BLaER1 treated with 17β-estradiol and CSF1 and Interleukin-3, amounts not matched to agents 10 nM and 100 nM (cell line): ENCODE data around the gene LPP.
A peak's percentile ranks its signal among the peaks of the same experiment; 100 is the strongest.

Experiments used
- H3K27ac ChIP-seq, 11 experiments: shearing (Covaris generic); formaldehyde crosslinking; 2 replicates each; pipeline ENCODE4 v1.8.1; 2022
- H3K27me3 ChIP-seq, 11 experiments: shearing (Covaris generic); formaldehyde crosslinking; 2 replicates each; pipeline ENCODE4 v1.8.1; 2022
- H3K36me3 ChIP-seq, 11 experiments: shearing (Covaris generic); formaldehyde crosslinking; 2 replicates each; pipeline ENCODE4 v1.8.1; 2022
- H3K4me1 ChIP-seq, 10 experiments: shearing (Covaris generic); formaldehyde crosslinking; 2 replicates each; pipeline ENCODE4 v1.8.1; 2022
- H3K4me2 ChIP-seq, 11 experiments: shearing (Covaris generic); formaldehyde crosslinking; 2 replicates each; pipeline ENCODE4 v1.8.1; 2022
- H3K4me3 ChIP-seq, 10 experiments: shearing (Covaris generic); formaldehyde crosslinking; 2 replicates each; pipeline ENCODE4 v1.8.1; 2022
- H3K9ac ChIP-seq, 11 experiments: shearing (Covaris generic); formaldehyde crosslinking; 2 replicates each; pipeline ENCODE4 v1.8.1; 2022
- H3K9me3 ChIP-seq, 11 experiments: shearing (Covaris generic); formaldehyde crosslinking; replicated peaks in 1 of 11; 2 replicates each; pipeline ENCODE4 v1.8.1; 2022
- H4K20me1 ChIP-seq, 11 experiments: shearing (Covaris generic); formaldehyde crosslinking; 2 replicates each; pipeline ENCODE4 v1.8.1; 2022
- Cebpa-rat ChIP-seq, 11 experiments: shearing (Covaris generic); IDR thresholded peaks; 2 replicates each; pipeline ENCODE4 v1.8.1; 2022

LPP gene

DNA sequence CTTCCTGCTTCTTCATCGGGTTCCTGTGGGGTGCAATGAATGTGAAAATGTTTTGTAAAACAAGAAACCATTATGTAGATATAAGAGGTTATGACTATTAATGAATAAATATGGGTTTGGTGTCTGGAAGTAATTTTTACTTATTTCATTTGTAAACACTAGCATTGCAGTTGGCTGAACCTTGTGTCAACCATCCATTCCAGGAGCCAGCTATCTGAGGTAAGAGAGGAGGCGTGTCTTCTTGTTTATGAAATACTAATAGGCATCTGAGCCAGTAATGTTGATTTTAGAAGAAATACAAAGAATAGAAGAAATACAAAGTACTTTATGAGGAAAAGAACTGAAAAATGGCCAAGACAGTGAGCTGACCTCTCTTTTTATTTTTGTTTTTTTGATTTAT lies 187.5 kb downstream of the LPP start:
- Histone ChIP-seq H3K4me3 (no peak overlapping the region), H3K9ac (no peak overlapping the region), H3K4me2 (peak overlapping the region in 1 of 11 experiments; percentile 40; a peak in 1 of 22 replicates), H3K27me3 (no peaks in the 10 kb centered on the region), H3K4me1 (peaks cover 0 to 64% (median 0%) of the 10 kb centered on the region in 10 experiments; a peak in 6 of 20 replicates), H4K20me1 (no peaks in the 10 kb centered on the region; a peak in 1 of 22 replicates), H3K9me3 (peaks cover 0 to 9% (median 0%) of the 10 kb centered on the region in 11 experiments; a peak in 7 of 22 replicates), H3K27ac (peak overlapping the region in 1 of 11 experiments; percentile 17; a peak in 1 of 22 replicates), H3K36me3 (peaks cover 0 to 15% (median 0%) of the 10 kb centered on the region in 11 experiments; a peak in 4 of 22 replicates)
- no peak for TF ChIP-seq Cebpa-rat (IDR thresholded peaks at IDR 0.05)

DNA sequence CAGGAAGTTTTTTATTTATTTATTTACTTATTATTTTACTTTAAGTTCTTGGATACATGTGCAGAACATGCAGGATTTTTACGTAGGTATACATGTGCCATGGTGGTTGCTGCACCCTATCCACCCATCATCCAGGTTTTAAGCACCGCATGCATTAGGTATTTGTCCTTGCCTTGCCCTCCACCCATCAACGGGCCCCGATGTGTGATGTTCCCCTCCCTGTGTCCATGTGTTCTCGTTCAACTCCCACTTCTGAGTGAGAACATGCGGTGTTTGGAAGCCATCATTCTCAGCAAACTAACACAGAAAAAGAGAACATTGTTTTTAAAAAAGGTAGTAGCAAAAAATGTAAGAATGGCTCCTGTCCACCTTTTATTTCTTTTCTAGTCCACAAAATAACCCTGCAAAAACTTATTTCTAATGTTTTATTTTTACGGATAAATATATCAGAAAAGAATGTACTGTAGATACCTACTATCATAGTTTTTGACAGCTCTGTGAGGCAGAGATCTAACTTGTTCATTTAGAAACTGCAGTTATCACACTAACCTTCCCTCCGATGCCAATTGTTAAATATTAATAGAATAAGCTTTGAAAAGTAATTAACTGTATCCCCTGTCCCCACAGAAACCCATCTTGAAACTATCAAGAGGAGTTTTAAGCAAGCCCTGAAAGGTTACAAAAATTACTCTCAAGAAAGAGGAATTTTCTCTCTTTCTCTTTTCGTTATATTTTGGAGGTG lies 189.2 kb downstream of the LPP start:
- Histone ChIP-seq H3K4me1 (peaks cover 0 to 60% (median under 1%) of the 10 kb centered on the region in 10 experiments; a peak in 7 of 20 replicates), H3K36me3 (peaks cover 0 to 11% (median 6%) of the 10 kb centered on the region in 11 experiments; a peak in 7 of 22 replicates), H4K20me1 (no peaks in the 10 kb centered on the region; a peak in 1 of 22 replicates), H3K9me3 (no peaks in the 10 kb centered on the region), H3K9ac (no peak overlapping the region), H3K27ac (no peak overlapping the region), H3K4me3 (no peak overlapping the region), H3K27me3 (no peaks in the 10 kb centered on the region), H3K4me2 (no peak overlapping the region)
- no peak for TF ChIP-seq Cebpa-rat (IDR thresholded peaks at IDR 0.05)

DNA sequence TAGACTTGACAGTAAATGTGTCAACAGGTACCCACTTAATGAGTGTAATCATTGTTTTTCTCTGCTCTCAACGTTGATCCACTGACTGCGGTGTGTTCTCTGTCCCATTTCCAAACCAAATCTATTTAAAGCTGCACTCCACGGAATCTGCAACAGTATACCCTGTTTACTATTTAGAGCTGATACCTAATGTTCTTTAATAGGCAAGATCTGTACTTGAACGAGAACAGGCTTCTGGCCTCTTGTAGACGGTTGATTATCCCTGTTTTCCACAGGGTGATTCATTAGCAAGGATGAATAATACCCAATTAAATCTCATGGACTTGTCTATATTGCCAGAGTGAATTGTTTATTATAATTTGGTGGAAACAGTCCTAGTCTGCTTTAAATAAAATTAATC lies 189.9 kb downstream of the LPP start:
- peaks cover 0 to 11% (median 6%) of the 10 kb centered on the region in 11 experiments; a peak in 7 of 22 replicates for H3K36me3 ChIP-seq
- H3K4me1 ChIP-seq = peaks cover 0 to 60% (median 7%) of the 10 kb centered on the region in 10 experiments; a peak in 11 of 20 replicates
- no peak overlapping the region for H3K4me3 ChIP-seq
- H3K27me3 ChIP-seq = no peaks in the 10 kb centered on the region
- no peak overlapping the region for H3K27ac ChIP-seq
- no peaks in the 10 kb centered on the region; a peak in 1 of 22 replicates for H4K20me1 ChIP-seq
- no peak for TF ChIP-seq Cebpa-rat (IDR thresholded peaks at IDR 0.05)
- no peak overlapping the region for H3K4me2 ChIP-seq
- H3K9ac ChIP-seq = no peak overlapping the region
- no peaks in the 10 kb centered on the region for H3K9me3 ChIP-seq

DNA sequence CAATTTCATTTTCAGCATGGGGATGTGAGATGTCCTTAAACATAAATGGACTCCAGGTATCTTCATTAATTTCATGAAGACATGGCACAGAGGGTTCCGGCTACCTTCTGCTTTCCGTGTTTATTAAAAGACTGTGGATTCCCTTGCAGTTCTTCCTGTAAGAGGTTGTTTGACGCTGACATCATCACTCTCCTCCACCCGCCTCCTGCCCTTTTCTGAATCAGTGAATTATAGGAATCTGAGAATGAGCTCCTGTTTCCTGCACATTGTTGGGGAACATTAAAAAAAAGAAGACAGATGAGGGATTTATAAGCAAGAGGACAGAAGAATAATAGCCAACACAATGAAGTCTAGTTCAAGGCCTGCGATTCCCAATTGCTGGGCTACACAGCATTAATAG lies 191.3 kb downstream of the LPP start:
- H3K36me3 ChIP-seq = peaks cover 0 to 11% (median 6%) of the 10 kb centered on the region in 11 experiments; a peak in 7 of 22 replicates
- peaks cover 0 to 60% (median 12%) of the 10 kb centered on the region in 10 experiments; a peak in 11 of 20 replicates for H3K4me1 ChIP-seq
- H3K9ac ChIP-seq = no peak overlapping the region
- no peaks in the 10 kb centered on the region for H3K27me3 ChIP-seq
- H3K4me3 ChIP-seq = no peak overlapping the region
- no peak for TF ChIP-seq Cebpa-rat (IDR thresholded peaks at IDR 0.05)
- H3K27ac ChIP-seq = peak overlapping the region in 2 of 11 experiments; percentile 40 to 42; a peak in 4 of 22 replicates
- peaks cover 0 to 8% (median 0%) of the 10 kb centered on the region in 11 experiments; a peak in 1 of 22 replicates for H4K20me1 ChIP-seq
- H3K9me3 ChIP-seq = no peaks in the 10 kb centered on the region
- H3K4me2 ChIP-seq = peak overlapping the region in 3 of 11 experiments; percentile 49 to 54 (median 49); a peak in 5 of 22 replicates

DNA sequence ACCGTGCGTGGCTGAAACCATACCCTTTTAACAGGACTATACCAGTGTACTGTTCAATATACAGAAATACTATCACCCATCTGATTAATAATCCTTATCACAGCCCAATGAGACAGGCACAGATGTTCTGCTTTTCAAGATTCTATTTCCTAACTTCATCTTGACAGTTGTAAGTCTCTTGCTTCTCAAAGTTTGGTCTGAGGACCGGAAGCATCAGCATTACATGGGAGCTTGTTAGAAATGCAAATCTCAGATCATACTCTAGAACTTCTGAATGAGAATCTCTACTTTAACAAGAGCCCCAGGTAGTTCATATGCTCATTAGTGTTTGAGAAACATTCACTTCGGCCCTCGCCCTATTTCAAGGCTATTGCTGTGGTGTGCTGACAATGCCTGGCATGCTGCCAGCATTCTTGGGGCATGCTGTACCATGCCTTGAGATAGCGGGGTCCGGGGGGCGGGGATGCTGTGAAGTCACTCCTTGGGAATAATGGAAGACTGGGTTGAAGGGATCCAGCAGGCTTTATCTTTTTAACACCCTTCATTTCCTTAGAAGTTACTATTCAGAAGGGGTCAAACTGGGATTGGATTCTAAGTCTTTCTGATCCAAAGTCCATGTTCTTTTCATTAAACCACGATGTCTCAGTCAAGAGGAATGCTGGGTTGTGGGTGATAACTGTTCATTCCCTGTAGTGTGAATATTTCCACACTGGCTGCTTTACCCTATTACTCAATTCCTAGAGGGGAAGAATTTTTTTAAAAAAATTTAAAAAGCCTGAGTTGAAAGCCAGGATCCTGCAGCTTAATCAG lies 194.7 kb downstream of the LPP start:
- Histone ChIP-seq H3K4me2 (peak overlapping the region in 7 of 11 experiments; percentile 29 to 75 (median 63); a peak in 13 of 22 replicates), H3K36me3 (peaks cover 0 to 20% (median 6%) of the 10 kb centered on the region in 11 experiments; a peak in 8 of 22 replicates), H3K9me3 (no peaks in the 10 kb centered on the region), H4K20me1 (peaks cover 0 to 8% (median 0%) of the 10 kb centered on the region in 11 experiments; a peak in 1 of 22 replicates), H3K4me3 (no peak overlapping the region), H3K9ac (no peak overlapping the region), H3K4me1 (peaks cover 0 to 64% (median 15%) of the 10 kb centered on the region in 10 experiments; a peak in 12 of 20 replicates), H3K27me3 (no peaks in the 10 kb centered on the region), H3K27ac (peak overlapping the region in 2 of 11 experiments; percentile 2 to 14; a peak in 2 of 22 replicates)
- peak in 8 of 11 experiments; percentile 37 to 88 (median 74); a peak in 12 of 22 replicates for TF ChIP-seq Cebpa-rat (IDR thresholded peaks at IDR 0.05)

DNA sequence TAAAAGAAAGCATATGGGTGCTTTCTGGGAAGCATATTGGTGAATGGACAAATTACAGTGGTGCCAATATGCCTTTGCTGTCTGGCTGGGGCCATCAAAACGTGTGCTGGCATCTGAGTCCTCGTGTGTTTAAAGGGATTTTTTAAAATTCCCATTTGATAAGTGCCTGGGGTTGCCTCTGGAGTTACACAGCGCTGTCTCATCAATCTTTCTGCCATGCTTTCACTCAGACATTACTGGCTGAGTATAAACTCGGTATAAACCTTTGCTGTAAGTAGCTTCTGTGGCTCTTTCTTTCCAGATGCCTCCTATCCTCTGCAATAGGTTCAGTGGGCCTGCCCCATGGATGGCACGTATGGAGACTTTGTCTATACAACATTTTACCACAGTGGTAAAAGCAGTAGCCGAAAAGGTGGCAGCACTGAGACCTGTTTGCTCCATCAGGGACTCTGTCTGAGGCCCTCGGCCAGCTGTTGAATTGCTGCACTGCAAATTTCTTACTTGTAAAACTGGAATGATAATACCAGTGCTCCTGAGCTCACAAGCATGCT lies 195.5 kb downstream of the LPP start:
- Histone ChIP-seq H3K4me3 (no peak overlapping the region), H3K27ac (no peak overlapping the region), H3K4me2 (peak overlapping the region in 4 of 11 experiments; percentile 63 to 75 (median 70); a peak in 6 of 22 replicates), H3K4me1 (peaks cover 0 to 61% (median 15%) of the 10 kb centered on the region in 10 experiments; a peak in 12 of 20 replicates), H3K27me3 (no peaks in the 10 kb centered on the region), H3K9me3 (no peaks in the 10 kb centered on the region), H4K20me1 (peaks cover 0 to 8% (median 0%) of the 10 kb centered on the region in 11 experiments; a peak in 1 of 22 replicates), H3K9ac (no peak overlapping the region), H3K36me3 (peaks cover 0 to 20% (median 6%) of the 10 kb centered on the region in 11 experiments; a peak in 8 of 22 replicates)
- TF ChIP-seq Cebpa-rat (IDR thresholded peaks at IDR 0.05) = peak in 1 of 11 experiments; percentile 5; a peak in 2 of 22 replicates

DNA sequence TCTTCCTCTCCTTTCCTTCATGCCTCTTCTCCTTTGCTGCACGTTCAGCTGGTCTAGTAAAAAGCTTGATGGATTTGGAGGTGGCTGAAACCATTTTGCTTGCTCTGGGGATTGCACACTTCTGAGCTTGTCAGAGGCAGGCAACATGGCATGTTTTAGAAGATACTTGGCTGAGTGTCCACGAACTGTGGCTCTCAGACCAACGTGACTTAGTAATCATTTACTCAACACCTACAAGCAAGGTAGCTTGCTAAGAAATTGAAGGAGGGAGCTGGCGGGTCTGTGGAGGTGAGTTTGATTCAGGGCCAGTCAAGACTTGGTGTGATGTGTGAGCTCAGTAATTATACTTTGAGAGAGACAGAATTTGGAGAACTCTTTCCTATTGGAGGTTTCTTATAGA lies 196.0 kb downstream of the LPP start:
- H3K27ac ChIP-seq = no peak overlapping the region

DNA sequence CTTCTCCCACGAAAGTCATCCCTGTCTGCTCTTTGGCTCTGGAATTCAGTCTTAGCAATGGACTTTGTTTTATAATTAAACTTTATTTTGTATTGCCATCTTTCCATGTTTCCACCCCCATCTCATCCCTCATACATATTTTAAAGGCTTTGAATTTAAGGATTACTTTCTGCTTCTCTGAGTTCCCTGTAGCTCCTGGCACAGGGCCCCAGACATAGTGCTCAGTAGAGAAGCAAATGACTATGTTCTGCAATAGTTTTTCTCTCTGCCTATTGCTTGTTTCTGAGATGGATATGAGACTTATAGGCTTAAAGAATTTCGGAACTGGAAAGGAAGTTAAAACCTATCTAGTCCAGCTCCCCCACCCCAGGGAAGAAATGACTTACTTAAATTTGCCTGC lies 197.0 kb downstream of the LPP start:
- H3K4me1 ChIP-seq = peaks cover 0 to 46% (median 15%) of the 10 kb centered on the region in 10 experiments; a peak in 12 of 20 replicates
- peaks cover 0 to 17% (median 6%) of the 10 kb centered on the region in 11 experiments; a peak in 9 of 22 replicates for H3K36me3 ChIP-seq
- H3K4me3 ChIP-seq = no peak overlapping the region
- no peak overlapping the region for H3K27ac ChIP-seq
- H3K9me3 ChIP-seq = no peaks in the 10 kb centered on the region
- no peak overlapping the region for H3K9ac ChIP-seq
- TF ChIP-seq Cebpa-rat (IDR thresholded peaks at IDR 0.05) = no peak
- H3K4me2 ChIP-seq = peak overlapping the region in 2 of 11 experiments; percentile 11 to 20; a peak in 2 of 22 replicates
- no peaks in the 10 kb centered on the region for H3K27me3 ChIP-seq
- H4K20me1 ChIP-seq = peaks cover 0 to 8% (median 0%) of the 10 kb centered on the region in 11 experiments; a peak in 1 of 22 replicates

More for the DNA sequence above, 196.0 kb downstream of the LPP start:
- Histone ChIP-seq H3K9ac (no peak overlapping the region), H3K4me1 (peaks cover 0 to 56% (median 15%) of the 10 kb centered on the region in 10 experiments; a peak in 12 of 20 replicates), H4K20me1 (peaks cover 0 to 8% (median 0%) of the 10 kb centered on the region in 11 experiments; a peak in 1 of 22 replicates), H3K4me2 (peak overlapping the region in 2 of 11 experiments; percentile 69 to 75; a peak in 4 of 22 replicates), H3K36me3 (peaks cover 0 to 20% (median 6%) of the 10 kb centered on the region in 11 experiments; a peak in 8 of 22 replicates), H3K27me3 (no peaks in the 10 kb centered on the region), H3K4me3 (no peak overlapping the region), H3K9me3 (no peaks in the 10 kb centered on the region)
- no peak for TF ChIP-seq Cebpa-rat (IDR thresholded peaks at IDR 0.05)
